ENCODE results near the gene NDUFS2. TPM values are rescaled to one million over a fixed set of nuclear protein-coding genes. Genes with fewer than 3 reads are reported as not detected.

NDUFS2 gene
- total and polyA plus RNA-seq, 2 of the 8 experiments (the other 6 are each of a cell fraction or from before 2014, with no cell fraction given) = 95.1 to 113 TPM

- TF ChIP-seq RNF2 (IDR thresholded peaks at IDR 0.05; ENCODE audit: borderline replicate concordance, low read depth, low read length, missing control alignments, poor library complexity, severe bottlenecking) (no peak), ATF3 (IDR thresholded peaks at IDR 0.05; ENCODE audit: insufficient read depth, low read depth, low read length) (no peak), NRF1 (IDR thresholded peaks at IDR 0.05; ENCODE audit: low read depth, low read length) (no peak), RFX5 (IDR thresholded peaks at IDR 0.05; ENCODE audit: borderline replicate concordance, low read depth, low read length) (no peak), ASH2L (IDR thresholded peaks at IDR 0.05; ENCODE audit: low read length) (no peak)
Observed at GRCh38 chr1:161182214-161182613, 20.0 kb upstream of the NDUFS2 start (continued).

Data from H1 (cell line).